ACC112 (cell line): Measurements from ENCODE around the gene THEM4.
"Not testable (repeated sequence)": the region's sequence is repeated elsewhere in the genome, so short reads cannot be mapped to it uniquely, and the experiment has no call there.

Experiments
- H2AFZ ChIP-seq: fragments of 200-600 bp; sonication (generic); one replicate; pipeline ENCODE4 v1.6.0; 2017; ENCODE audit warnings: antibody characterized with exemption, low read length; ENCODE audit not compliant: unreplicated experiment
- H3K27ac ChIP-seq: fragments of 200-600 bp; sonication (generic); 2 replicates; pipeline ENCODE4 v1.5.1; 2014; ENCODE audit warnings: low read depth, mild to moderate bottlenecking, antibody characterized with exemption, low read length, moderate library complexity
- H3K27me3 ChIP-seq: fragments of 200-600 bp; sonication (generic); 2 replicates; pipeline ENCODE4 v1.6.1; 2014; ENCODE audit warnings: mild to moderate bottlenecking, antibody characterized with exemption, low read length, moderate library complexity, mixed read lengths; ENCODE audit not compliant: insufficient read depth
- H3K36me3 ChIP-seq: fragments of 200-600 bp; sonication (generic); 2 replicates; pipeline ENCODE4 v1.6.1; 2016; ENCODE audit warnings: mild to moderate bottlenecking, antibody characterized with exemption, low read length, moderate library complexity, mixed read lengths; ENCODE audit not compliant: insufficient read depth
- H3K4me1 ChIP-seq: fragments of 200-600 bp; sonication (generic); one replicate; pipeline ENCODE4 v1.6.1; 2016; ENCODE audit warnings: low read length, mixed read lengths; ENCODE audit not compliant: insufficient read depth, unreplicated experiment, control insufficient read depth
- H3K4me3 ChIP-seq: fragments of 200-600 bp; sonication (generic); 2 replicates; pipeline ENCODE4 v1.5.1; 2014; ENCODE audit warnings: mild to moderate bottlenecking, low read depth, low read length
- H3K79me2 ChIP-seq: fragments of 200-600 bp; sonication (generic); one replicate; pipeline ENCODE4 v1.6.0; 2016; ENCODE audit warnings: low read length; ENCODE audit not compliant: control insufficient read depth, unreplicated experiment, insufficient read depth

The THEM4 gene

DNA sequence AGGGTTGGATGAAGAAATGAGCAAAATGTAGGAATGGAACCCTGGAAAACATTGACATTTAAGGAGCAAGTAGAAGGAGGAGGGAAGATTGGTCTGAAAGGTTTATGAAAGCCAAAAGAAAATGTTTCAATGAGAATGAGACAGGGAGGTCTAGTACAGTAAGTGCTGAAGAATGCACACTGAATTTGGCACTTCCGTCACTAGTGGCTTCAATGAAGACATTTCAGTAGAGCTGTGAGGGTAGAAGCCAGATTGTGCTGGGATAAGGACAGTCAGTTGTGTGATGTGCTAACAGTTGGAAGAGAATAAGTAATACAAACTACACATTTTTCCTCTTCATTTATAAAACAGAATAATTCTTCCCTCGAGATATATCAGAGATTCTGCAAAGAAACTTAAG, 17.1 kb downstream of the THEM4 start:
- H2AFZ ChIP-seq: no peak overlapping the region
- H3K4me3 ChIP-seq: no peak overlapping the region
- no peaks in the 10 kb centered on the region for H3K27me3 ChIP-seq
- H3K36me3 ChIP-seq: peaks cover 9% of the 10 kb centered on the region; the same call in 1 of the 2 replicates
- peak overlapping the region; percentile 15; the same call in 1 of the 2 replicates for H3K27ac ChIP-seq
- no peaks in the 10 kb centered on the region for H3K79me2 ChIP-seq
- H3K4me1 ChIP-seq: peaks cover 27% of the 10 kb centered on the region

DNA sequence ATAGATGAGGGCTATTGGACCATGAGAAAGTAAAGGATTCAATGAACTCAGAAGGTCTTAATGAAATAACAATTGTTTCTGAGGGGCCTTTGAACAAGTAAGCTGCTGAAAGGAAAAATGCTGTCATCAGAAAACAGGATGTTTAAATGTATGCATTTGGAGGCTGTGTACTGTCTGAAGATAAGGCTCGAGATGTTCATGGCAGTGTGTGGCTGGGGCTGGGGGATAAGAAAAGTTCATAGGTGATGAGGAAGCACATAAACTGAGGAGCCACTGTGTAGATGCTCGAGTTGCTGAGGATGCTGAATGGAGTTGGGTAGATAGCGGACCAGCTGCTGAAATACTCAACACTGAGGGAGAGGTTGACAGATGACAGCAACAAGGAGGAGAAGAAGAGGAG, 17.8 kb downstream of the THEM4 start:
- peaks cover 9% of the 10 kb centered on the region; the same call in 1 of the 2 replicates for H3K36me3 ChIP-seq
- peaks cover 27% of the 10 kb centered on the region for H3K4me1 ChIP-seq
- H3K27me3 ChIP-seq: no peaks in the 10 kb centered on the region
- H2AFZ ChIP-seq: no peak overlapping the region
- H3K4me3 ChIP-seq: no peak overlapping the region
- H3K79me2 ChIP-seq: no peaks in the 10 kb centered on the region
- peak overlapping the region; percentile 15; the same call in 1 of the 2 replicates for H3K27ac ChIP-seq

DNA sequence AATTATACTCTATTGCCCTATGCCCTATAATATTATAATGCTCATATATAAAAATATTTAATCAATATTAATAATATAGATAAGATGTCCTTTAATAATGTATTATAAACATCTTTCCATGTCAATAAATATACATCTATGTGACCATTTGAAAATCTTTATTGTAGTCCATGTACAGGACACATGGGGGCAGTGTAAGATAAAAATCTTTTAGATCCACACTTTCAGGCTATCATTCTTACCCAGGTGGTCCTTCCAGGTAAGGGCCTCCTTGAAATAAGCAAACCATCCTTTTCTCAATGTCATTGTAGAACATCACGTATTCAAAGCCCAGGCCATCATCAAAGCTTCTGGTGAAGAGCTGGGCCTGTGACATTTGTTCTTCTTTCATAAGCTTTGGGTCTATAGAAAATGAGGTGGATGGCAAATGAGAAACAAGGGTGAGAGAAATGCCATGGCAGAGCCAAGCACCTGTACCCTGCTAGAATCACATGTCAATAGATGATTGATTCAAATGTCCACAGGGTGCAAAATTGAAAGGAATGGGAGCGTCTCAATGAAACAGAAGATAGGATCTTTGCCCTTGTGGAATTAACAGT, 20.2 kb downstream of the THEM4 start:
- no peaks in the 10 kb centered on the region for H3K79me2 ChIP-seq
- H3K4me1 ChIP-seq: peaks cover 27% of the 10 kb centered on the region
- H3K27me3 ChIP-seq: no peaks in the 10 kb centered on the region
- H3K4me3 ChIP-seq: no peak overlapping the region
- H3K36me3 ChIP-seq: peaks cover 9% of the 10 kb centered on the region; the same call in 1 of the 2 replicates
- no peak overlapping the region for H2AFZ ChIP-seq
- H3K27ac ChIP-seq: no peak overlapping the region

DNA sequence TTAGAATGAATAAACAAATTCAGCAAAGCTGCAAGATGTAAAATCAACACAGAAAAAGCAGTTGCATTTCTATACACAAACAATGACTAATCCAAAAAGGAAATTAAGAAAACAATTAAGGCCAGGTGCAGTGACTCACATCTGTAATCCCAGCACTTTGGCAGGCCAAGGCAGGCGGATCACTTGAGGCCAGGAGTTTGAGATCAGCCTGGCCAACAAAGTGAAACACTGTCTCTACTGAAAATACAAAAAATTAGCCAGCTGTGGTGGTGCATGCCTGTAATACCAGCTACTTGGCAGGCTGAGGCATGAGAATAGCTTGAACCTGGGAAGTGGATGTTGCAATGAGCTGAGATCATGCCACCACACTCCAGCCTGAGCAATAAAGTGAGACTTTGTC, 22.3 kb downstream of the THEM4 start:
- Histone ChIP-seq H3K27ac (peak overlapping the region; percentile 55), H3K79me2 (no peaks in the 10 kb centered on the region), H3K4me1 (peaks cover 12% of the 10 kb centered on the region), H2AFZ (no peak overlapping the region), H3K4me3 (no peak overlapping the region), H3K27me3 (no peaks in the 10 kb centered on the region), H3K36me3 (peaks cover 9% of the 10 kb centered on the region; the same call in 1 of the 2 replicates)

DNA sequence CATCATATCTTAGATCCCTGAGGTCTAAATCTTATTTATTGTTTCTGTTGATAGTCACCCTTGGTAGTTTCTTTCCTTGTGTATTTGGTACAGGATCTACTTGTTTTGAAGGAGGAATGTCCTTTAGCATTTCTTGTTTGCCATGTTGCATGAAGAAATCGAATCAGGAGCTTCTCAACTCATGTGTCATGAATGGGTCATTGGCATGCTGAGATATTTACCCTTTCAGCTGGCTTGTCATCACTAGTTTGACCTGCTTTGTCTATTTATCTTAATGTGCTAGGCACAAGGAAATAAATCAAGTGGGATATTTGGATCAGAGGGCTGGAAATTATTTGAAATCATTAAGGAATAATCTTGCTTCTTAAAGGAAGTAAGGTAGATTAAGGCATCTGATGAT, 23.8 kb downstream of the THEM4 start:
- H3K4me1 ChIP-seq: peaks cover 9% of the 10 kb centered on the region
- H3K79me2 ChIP-seq: no peaks in the 10 kb centered on the region
- H3K27ac ChIP-seq: no peak overlapping the region
- no peaks in the 10 kb centered on the region for H3K27me3 ChIP-seq
- no peak overlapping the region for H3K4me3 ChIP-seq
- H3K36me3 ChIP-seq: peaks cover 9% of the 10 kb centered on the region; the same call in 1 of the 2 replicates
- no peak overlapping the region for H2AFZ ChIP-seq

DNA sequence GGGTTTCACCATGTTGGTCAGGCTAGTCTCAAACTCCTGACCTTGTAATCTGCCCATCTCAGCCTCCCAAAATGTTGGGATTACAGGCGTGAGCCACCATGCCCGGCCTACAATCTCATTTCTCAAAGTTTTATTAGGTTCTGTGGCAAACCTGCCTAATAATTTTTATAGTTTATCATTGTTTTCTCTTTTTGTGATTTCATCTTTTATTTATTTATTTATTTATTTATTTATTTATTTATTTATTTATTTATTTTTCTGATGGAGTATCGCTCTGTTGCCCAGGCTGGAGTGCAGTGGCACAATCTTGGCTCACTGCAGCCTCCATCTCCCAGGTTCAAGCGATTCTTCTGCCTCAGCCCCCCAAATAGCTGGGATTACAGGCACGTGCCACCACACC, 24.4 kb downstream of the THEM4 start:
- H3K4me1 ChIP-seq, H3K4me3 ChIP-seq, H3K36me3 ChIP-seq, H2AFZ ChIP-seq, H3K79me2 ChIP-seq, H3K27ac ChIP-seq, H3K27me3 ChIP-seq: not testable (repeated sequence)

DNA sequence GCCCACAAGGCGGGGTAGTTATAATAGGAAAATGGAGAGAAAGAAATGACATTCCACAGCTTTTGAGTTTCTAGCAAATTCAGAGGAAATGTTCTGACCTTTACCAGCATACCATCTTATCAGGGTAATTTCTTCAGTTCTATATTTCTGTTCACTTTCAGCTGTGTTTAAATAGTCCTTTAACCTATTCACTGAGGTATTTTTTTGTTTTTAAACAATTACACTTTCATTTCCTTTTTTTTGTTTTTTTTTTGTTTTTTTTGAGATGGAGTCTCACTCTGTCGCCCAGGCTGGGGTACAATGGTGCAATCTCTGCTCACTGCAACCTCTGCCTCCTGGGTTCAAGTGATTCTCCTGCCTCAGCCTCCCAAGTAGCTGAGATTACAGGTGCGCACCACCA, 24.9 kb downstream of the THEM4 start:
- not testable (repeated sequence) for H3K79me2 ChIP-seq, H2AFZ ChIP-seq, H3K27ac ChIP-seq, H3K4me1 ChIP-seq, H3K4me3 ChIP-seq, H3K36me3 ChIP-seq, H3K27me3 ChIP-seq

DNA sequence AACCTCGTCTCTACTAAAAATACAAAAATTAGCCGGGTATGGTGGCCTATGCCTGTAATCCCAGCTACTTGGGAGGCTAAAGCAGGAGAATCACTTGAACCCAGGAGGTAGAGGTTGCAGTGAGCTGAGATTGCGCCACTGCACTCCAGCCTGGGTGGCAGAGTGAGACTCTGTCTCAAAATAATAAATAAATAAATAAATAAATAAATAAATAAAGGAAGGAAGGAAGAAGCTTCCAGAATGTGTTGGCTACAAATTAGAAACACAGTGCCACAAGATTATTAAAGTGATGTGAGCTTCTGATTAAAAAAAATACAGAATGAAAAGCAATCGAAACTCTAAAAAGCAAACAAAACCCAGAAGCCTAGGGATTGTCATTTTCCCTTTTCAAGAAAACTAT, 25.4 kb downstream of the THEM4 start:
- not testable (repeated sequence) for H3K4me1 ChIP-seq, H3K4me3 ChIP-seq, H2AFZ ChIP-seq, H3K79me2 ChIP-seq, H3K27ac ChIP-seq, H3K36me3 ChIP-seq, H3K27me3 ChIP-seq

DNA sequence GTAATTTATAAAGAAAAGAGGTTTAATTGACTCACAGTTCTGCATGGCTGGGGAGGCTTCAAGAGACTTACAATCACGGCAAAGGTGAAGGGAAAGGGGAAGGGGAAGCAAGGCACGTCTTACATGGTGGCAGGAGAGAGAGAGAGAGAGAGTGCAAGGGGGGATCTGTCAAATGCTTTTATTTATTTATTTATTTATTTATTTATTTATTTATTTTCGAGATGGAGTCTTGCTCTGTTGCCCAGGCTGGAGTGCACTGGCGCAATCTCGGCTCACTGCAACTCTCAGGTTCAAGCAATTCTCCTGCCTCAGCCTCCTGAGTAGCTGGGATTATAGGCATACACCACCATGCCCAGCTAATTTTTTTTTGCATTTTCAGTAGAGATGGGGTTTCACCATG, 26.4 kb downstream of the THEM4 start:
- H3K4me1 ChIP-seq, H3K27me3 ChIP-seq, H3K4me3 ChIP-seq, H3K27ac ChIP-seq, H3K36me3 ChIP-seq, H2AFZ ChIP-seq, H3K79me2 ChIP-seq: not testable (repeated sequence)

DNA sequence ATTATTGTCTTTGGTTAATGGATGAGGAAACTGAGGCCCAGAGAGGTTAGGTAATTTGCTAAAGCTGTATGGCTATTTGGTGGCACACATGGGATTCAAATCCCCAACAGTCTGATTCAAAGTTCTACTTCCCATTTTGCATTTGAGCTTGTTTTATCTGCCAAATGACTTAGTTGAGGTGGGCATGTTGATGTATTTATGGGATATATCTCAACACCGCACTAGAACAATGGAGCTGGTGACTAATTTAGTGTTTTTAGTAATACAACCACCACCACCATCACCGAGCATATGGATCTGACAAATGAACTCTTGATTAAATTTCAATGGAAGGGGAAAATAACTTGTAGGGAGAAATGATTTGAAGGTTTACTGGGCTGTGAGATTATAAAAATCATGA, 26.8 kb downstream of the THEM4 start:
- Histone ChIP-seq H3K4me3 (no peak overlapping the region), H3K27ac (no peak overlapping the region), H3K4me1 (peaks cover 2% of the 10 kb centered on the region), H2AFZ (no peak overlapping the region), H3K36me3 (peaks cover under 1% of the 10 kb centered on the region; the same call in 1 of the 2 replicates), H3K79me2 (no peaks in the 10 kb centered on the region), H3K27me3 (no peaks in the 10 kb centered on the region)

DNA sequence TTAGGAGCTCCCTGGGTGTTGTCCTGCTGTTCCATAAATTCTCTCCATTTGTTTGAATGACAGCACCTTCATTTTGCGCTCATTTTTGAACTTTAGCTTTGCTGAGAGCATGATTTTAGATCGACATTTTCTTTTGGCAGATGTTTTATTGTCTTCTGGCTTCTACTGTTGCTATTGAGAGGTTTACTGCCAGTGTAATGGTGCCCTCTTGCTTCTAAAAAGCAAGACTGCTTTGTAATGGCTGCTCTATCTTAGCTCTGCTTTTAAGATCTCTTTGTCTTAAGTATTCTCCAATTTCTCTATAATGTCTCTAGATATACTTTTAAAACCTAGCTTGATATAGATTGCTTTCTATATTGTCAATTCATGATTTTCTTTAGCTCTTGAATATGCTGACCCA, 27.8 kb downstream of the THEM4 start:
- H2AFZ ChIP-seq: no peak overlapping the region
- H3K36me3 ChIP-seq: no peaks in the 10 kb centered on the region; the same call in 1 of the 2 replicates
- H3K27me3 ChIP-seq: no peaks in the 10 kb centered on the region
- no peaks in the 10 kb centered on the region for H3K79me2 ChIP-seq
- no peak overlapping the region for H3K27ac ChIP-seq
- H3K4me3 ChIP-seq: no peak overlapping the region
- H3K4me1 ChIP-seq: no peaks in the 10 kb centered on the region
